Aorta (tissue), 5 donors: ENCODE results near the gene L2HGDH. TPM values are rescaled to one million over a fixed set of nuclear protein-coding genes. Genes with fewer than 3 reads are reported as not detected.
A peak's percentile ranks its signal among the peaks of the same experiment; 100 is the strongest.

Experiments used
- ATAC-seq: fragments of 200-7000 bp; cut with Tn5 transposase; one replicate; pipeline ENCODE4 v1.9.1; 2022; ENCODE audit warnings: moderate library complexity; ENCODE audit not compliant: low FRiP score
- DNase-seq, 2 donors: peaks; one replicate each; pipeline ENCODE4 v3.0.0-alpha.2; 2020
- H3K27ac ChIP-seq, 2 donors: one replicate each; pipeline ENCODE4 v1.5.1; 2013; ENCODE audit warnings: low read length in 2 of 2, mild to moderate bottlenecking in 2 of 2, moderate library complexity in 2 of 2, control low read depth in 1 of 2, inconsistent platforms in 1 of 2, low read depth in 1 of 2
- H3K27me3 ChIP-seq, 2 donors: one replicate each; pipeline ENCODE4 v1.6.1; 2013; ENCODE audit warnings: control low read depth in 1 of 2, low read length in 1 of 2, mild to moderate bottlenecking in 1 of 2, moderate library complexity in 1 of 2; ENCODE audit not compliant: insufficient read depth in 2 of 2, control insufficient read depth in 1 of 2
- H3K36me3 ChIP-seq, 2 donors: one replicate each; pipeline ENCODE4 v1.6.1; 2013; ENCODE audit warnings: control low read depth in 1 of 2, low read length in 1 of 2, mild to moderate bottlenecking in 1 of 2; ENCODE audit not compliant: insufficient read depth in 2 of 2, control insufficient read depth in 1 of 2
- H3K4me1 ChIP-seq, 2 donors: one replicate each; pipeline ENCODE4 v1.6.1; 2013; ENCODE audit warnings: low read length in 2 of 2, control low read depth in 1 of 2, mild to moderate bottlenecking in 1 of 2, moderate library complexity in 1 of 2; ENCODE audit not compliant: insufficient read depth in 2 of 2, control insufficient read depth in 1 of 2
- H3K4me3 ChIP-seq, 2 donors: one replicate each; pipeline ENCODE4 v1.5.1; 2013; ENCODE audit warnings: low read length in 2 of 2, control low read depth in 1 of 2, mild to moderate bottlenecking in 1 of 2
- H3K9me3 ChIP-seq: one replicate; pipeline ENCODE4 v1.6.1; 2013; ENCODE audit warnings: mild to moderate bottlenecking, low read length; ENCODE audit not compliant: control insufficient read depth
- WGBS, 2 donors: extraction: QIAGEN DNeasy Blood & Tissue Kit; methylation state at CpG; one replicate each; pipeline ENCODE4 v1.1.7; 2013; 5-methylcytosine and 5-hydroxymethylcytosine counted together
- intact Hi-C, 2 donors: fragments of 100-400 bp; cut with DNase I; formaldehyde crosslinking; loops; one replicate each; pipeline versions ENCODE4 v1.14.2 to v1.15.0; 2022
- polyA plus RNA-seq, 2 donors: library from polyadenylated mRNA; stranded (reverse); fragments of 200-250 nt; gene quantifications; one replicate each; pipeline ENCODE4 v1.2.3, GENCODE V29; 2013
- total RNA-seq, 2 donors: library from RNA; stranded (reverse); fragmentation: NEBNext Ultra II Directional; extraction: Animal tissue kit (Norgen Biotek cat#: 25700); gene quantifications; one replicate each; pipeline ENCODE4 v1.2.1, GENCODE V29; 2021
- donor health status: healthy with polysubstance abuse.
- donor health status: Bipolar disorder and iron deficiency.
- donor health status: DM: no; HTN: no; CAD: no.
- donor health status: DM: no; HTN: no; CAD: no.
- donor health status: DM: yes; HTN: yes; CAD: no.

L2HGDH gene
- total and polyA plus RNA-seq, 4 donors = 1.9 to 2.7 (median 2.3) TPM

DNA sequence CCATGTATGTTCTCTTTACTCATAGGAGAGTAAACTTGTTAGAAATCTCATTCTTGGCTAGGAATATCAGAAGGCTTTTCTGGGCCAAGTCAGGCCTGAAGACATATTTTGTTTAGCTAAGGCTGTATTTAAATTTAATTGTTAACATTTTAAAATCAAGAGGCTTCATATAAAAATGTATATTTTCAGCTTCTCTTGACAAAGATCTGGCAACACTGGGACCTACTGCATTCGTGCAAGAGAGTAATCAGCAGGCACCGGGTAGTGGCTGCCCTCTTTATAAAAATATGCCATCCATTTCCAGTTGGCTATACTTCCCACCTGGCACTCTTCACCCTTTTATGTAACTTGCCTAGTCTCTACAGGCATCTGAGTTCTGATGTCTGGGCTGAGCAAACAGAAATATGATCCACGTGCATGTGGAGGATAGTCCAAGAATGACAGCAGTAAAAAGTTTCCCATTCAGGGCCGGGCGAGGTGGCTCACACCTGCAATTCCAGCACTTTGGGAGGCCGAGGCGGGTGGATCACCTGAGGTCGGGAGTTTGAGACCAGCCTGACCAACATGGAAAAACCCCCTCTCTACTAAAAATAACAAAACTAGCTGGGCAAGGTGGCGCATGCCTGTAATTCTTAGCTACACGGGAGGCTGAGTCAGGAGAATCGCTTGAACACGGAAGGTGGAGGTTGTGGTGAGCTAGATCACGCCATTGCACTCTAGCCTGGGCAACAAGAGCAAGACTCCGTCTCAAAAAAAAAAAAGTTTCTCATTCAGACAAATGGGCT lies 78.7 kb downstream of the L2HGDH start:
- Histone ChIP-seq H3K36me3 (no peaks in the 10 kb centered on the region), H3K27ac (peak overlapping the region in 1 of 2 donors; percentile 17), H3K4me1 (no peaks in the 10 kb centered on the region), H3K9me3 (no peaks in the 10 kb centered on the region), H3K27me3 (no peaks in the 10 kb centered on the region), H3K4me3 (no peak overlapping the region)
- 55 to 57% methylated on average over 14 of the region's 14 CpGs for WGBS, 2 donors
- no peak for DNase-seq
- intact Hi-C loops = loop anchor here in 1 of 2 donors (5.0 to 10.0 kb wide), 2 partner anchors 79 to 109 kb away; partner anchors contain the start of genes DMAC2L and L2HGDH
- no peak for ATAC-seq

DNA sequence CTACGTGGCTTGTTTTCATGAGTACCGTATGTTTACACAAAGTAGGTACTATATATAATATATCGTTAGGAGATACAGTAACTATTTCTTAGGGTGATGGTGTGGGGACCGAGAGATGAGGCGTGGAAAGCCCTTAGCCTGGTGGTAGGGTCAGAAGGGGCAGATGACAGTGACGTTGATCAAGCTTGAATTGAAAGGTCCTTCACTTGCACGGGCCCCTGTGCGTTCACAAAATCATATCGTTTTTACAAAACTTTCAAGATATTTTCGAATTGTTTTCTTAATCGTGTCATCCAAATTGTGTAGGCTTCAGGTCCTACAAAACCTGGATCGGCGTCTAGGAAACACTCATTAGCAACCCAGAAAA lies 79.8 kb downstream of the L2HGDH start:
- Histone ChIP-seq H3K36me3 (no peaks in the 10 kb centered on the region), H3K4me3 (peak overlapping the region; percentile 70 to 99), H3K27me3 (no peaks in the 10 kb centered on the region), H3K4me1 (peaks cover 0 to 2% of the 10 kb centered on the region in 2 donors), H3K9me3 (no peaks in the 10 kb centered on the region), H3K27ac (peak overlapping the region; percentile 47 to 84)
- 20 to 21% methylated on average over 13 of the region's 13 CpGs for WGBS, 2 donors
- DNase-seq (no peak), ATAC-seq (peak; percentile 8)
- intact Hi-C loops = loop anchor here in 1 of 2 donors (5.0 to 10.0 kb wide), 2 partner anchors 80 to 107 kb away; partner anchors contain the start of genes DMAC2L and L2HGDH

DNA sequence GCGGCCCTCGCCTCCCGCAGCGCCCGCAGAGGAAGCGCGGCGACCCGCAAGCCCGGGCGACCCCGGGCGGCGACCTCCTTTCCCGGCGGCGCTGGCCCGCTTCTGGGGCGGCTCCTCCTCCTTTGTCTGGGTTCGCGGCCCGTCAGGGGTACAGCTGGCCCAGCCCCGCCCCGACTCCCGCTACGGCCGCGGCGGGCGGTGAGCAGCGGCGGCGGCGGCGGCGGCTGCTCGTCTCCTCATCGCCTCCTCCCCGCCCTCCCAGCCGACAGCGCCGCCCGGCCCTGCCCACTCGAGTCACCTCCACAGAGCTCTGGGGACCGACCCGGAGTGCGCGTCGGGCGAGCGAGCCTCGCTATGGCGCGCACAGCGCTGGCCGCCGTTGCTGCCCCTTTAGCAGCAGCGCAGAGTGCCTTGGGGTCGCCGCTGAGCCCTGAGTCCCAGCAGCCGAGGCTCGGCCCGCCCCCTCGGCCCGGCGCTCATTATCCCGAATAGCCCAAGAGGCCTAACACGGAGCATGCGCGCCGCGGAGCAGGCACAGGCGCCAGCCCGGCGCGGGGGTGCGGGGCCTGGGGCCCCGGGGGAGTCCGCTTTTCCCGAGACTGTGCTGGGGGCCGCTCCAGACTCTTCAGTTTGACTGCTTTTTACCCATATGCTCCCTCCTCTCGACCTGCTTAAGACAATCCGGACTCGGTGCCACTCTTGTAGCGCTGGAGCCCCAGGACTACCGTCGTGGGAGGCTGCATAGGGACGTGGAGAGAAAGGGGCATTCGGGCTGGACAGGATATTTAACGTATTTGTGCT lies 80.4 kb downstream of the L2HGDH start, which contains the start of gene SOS2:
SOS2 (minus strand) TSS at position 104 of the 801 bp plus-strand sequence. CDS start 295 bp downstream, outside the sequence.
- 0 to 1% methylated on average over 62 to 90 of the region's 90 CpGs for WGBS, 2 donors
- intact Hi-C loops = loop anchor here in 1 of 2 donors (5.0 to 10.0 kb wide), 2 partner anchors 81 to 107 kb away; partner anchors contain the start of genes DMAC2L and L2HGDH
- no peaks in the 10 kb centered on the region for H3K27me3 ChIP-seq

DNA sequence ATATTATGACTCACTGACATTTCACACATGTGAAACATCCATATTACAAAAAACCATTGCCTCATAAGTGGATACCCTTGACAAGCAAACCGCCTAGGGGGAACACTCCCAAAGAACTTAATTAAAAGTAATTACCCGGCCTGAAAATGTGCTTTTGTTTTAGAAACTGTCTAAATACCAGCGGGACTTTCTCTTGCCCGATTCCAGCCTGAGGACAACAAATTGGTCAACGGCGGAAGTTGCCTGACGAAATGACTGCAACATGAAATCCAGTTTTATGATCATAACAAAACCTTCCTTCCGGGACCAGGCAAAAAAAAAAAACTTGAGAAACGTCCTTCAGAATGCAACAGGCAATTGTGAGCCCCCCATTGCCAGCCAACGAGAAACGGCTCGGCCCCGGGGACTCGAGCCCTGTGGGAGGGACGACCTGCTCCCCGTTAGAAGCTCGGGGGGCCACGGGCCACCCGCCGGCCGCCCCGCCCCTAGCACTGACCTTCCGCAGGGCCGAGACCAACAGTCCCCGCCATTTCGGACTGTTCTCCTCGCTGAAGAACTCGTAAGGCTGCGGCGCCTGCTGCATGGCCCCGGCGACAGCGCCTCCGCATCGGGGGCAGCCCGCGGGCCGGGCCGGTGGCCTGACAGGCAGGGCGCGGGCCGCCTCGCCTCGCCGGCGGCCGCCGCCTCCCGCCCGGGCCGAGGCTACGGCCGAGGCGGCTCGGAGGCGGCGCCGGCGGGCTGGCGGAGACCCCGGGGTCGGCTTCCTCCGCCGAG lies 81.1 kb downstream of the L2HGDH start:
- DNase-seq = peak; percentile 77 to 84
- WGBS, 2 donors = 0% methylated on average over 41 to 64 of the region's 64 CpGs
- intact Hi-C loops = loop anchor here in 1 of 2 donors (5.0 to 10.0 kb wide), 2 partner anchors 81 to 106 kb away; partner anchors contain the start of genes DMAC2L and L2HGDH
- H3K4me1 ChIP-seq = peaks cover 0 to 7% of the 10 kb centered on the region in 2 donors
- peak overlapping the region; percentile 84 to 100 for H3K27ac ChIP-seq
- ATAC-seq = peak; percentile 63
- H3K27me3 ChIP-seq = no peaks in the 10 kb centered on the region
- peak overlapping the region; percentile 70 to 99 for H3K4me3 ChIP-seq
- no peaks in the 10 kb centered on the region for H3K36me3 ChIP-seq
- no peaks in the 10 kb centered on the region for H3K9me3 ChIP-seq

More for the DNA sequence above, 80.4 kb downstream of the L2HGDH start, which contains the start of gene SOS2:
- Histone ChIP-seq H3K9me3 (no peaks in the 10 kb centered on the region), H3K36me3 (no peaks in the 10 kb centered on the region), H3K27ac (peak within 1 kb of the TSS; percentile 84 to 100), H3K4me1 (peaks cover 0 to 3% of the 10 kb centered on the region in 2 donors), H3K4me3 (peak within 1 kb of the TSS; percentile 70 to 99)
- peak; percentile 96 for ATAC-seq
- peak; percentile 92 to 95 for DNase-seq

DNA sequence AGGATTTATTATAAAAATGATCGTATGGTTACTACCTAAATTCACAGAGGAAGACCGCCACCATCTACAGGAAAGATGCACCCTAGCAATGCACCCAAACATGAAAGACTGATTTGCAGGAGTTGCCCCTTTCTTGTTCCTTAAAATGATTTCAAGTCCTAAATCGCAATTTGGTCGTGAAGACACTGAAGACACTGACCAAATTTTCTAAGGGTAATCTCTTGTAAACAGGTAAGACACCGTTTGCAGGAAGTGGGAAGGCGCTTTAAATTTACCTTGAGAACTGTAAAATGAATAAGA lies 81.7 kb downstream of the L2HGDH start:
- intact Hi-C loops = loop anchor here in 1 of 2 donors (5.0 to 10.0 kb wide), 2 partner anchors 82 to 106 kb away; partner anchors contain the start of genes DMAC2L and L2HGDH
- Histone ChIP-seq H3K4me1 (peaks cover 0 to 7% of the 10 kb centered on the region in 2 donors), H3K36me3 (no peaks in the 10 kb centered on the region), H3K27ac (peak overlapping the region in 1 of 2 donors; percentile 100), H3K9me3 (no peaks in the 10 kb centered on the region), H3K4me3 (peak overlapping the region; percentile 70 to 99), H3K27me3 (no peaks in the 10 kb centered on the region)
- DNase-seq (no peak), ATAC-seq (no peak)
- WGBS, 2 donors = 2 to 4% methylated on average over 6 of the region's 6 CpGs

DNA sequence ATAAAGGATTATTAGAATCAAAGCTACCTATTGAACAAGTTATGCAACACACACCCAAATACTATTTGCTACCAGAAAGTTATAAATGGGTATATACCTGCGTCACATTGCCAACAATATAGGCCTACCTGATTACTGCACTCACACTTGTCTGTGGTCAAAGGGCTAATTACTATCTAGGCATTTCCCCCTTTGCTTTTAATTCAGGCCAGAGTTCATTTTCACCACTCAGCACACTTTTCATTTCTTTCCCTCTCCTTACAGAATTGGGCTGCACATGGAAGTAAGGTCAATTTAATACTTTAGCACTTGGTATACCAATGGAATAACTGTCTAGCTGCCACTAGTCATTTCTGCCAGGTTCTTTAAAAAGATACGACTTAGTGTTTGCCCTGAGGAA lies 82.3 kb downstream of the L2HGDH start:
- H3K27ac ChIP-seq = no peak overlapping the region
- no peaks in the 10 kb centered on the region for H3K27me3 ChIP-seq
- peak overlapping the region; percentile 41 to 99 for H3K4me3 ChIP-seq
- 18 to 30% methylated on average over 2 of the region's 2 CpGs for WGBS, 2 donors
- no peaks in the 10 kb centered on the region for H3K9me3 ChIP-seq
- intact Hi-C loops = loop anchor here in 1 of 2 donors (5.0 to 10.0 kb wide), 2 partner anchors 83 to 105 kb away; partner anchors contain the start of genes DMAC2L and L2HGDH
- ATAC-seq (no peak), DNase-seq (no peak)
- H3K36me3 ChIP-seq = no peaks in the 10 kb centered on the region
- H3K4me1 ChIP-seq = peaks cover 0 to 7% of the 10 kb centered on the region in 2 donors

DNA sequence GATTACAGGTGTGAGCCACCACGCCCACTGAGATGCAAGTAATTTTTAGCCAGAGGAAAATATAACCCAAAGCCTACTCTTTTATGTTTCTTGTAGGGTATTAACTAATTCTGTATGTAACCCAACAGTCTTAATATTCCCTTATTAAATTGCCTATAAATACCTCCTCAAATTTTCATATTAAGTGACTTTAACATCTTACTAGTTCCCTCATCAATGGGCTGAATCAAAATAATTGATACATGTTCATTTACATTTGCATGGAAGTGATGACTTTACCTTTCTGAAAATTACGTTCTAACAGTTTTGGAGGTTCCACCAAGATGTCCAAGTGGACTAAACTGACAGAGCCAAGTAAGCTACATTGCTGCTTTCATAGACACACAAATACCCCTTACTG lies 83.7 kb downstream of the L2HGDH start:
- Histone ChIP-seq H3K9me3 (no peaks in the 10 kb centered on the region), H3K27ac (no peak overlapping the region), H3K4me3 (no peak overlapping the region), H3K4me1 (peaks cover 0 to 7% of the 10 kb centered on the region in 2 donors), H3K36me3 (no peaks in the 10 kb centered on the region), H3K27me3 (no peaks in the 10 kb centered on the region)
- ATAC-seq (no peak), DNase-seq (no peak)
- WGBS, 2 donors = 94 to 99% methylated on average over 2 of the region's 2 CpGs
- intact Hi-C loops = no loop called here

DNA sequence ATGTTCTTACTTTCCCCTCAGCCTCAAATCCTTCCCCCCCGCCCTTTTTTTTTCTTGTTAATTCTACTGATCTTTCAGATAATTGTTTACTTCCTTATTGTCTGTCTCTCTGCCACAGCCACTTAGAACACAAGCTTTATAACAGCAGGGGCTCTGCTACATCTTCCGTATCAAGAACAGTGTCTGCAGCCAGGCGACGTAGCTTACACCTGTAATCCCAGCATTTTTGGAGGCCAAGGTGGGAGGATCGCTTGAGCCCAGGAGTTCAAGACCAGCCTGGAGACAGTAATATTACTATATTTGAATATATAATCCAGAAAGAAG lies 86.1 kb downstream of the L2HGDH start:
- H3K4me3 ChIP-seq = no peak overlapping the region
- H3K27ac ChIP-seq = peak overlapping the region in 1 of 2 donors; percentile 8
- H3K9me3 ChIP-seq = no peaks in the 10 kb centered on the region
- ATAC-seq (no peak), DNase-seq (no peak)
- no peaks in the 10 kb centered on the region for H3K27me3 ChIP-seq
- H3K36me3 ChIP-seq = no peaks in the 10 kb centered on the region
- peaks cover 0 to 7% of the 10 kb centered on the region in 2 donors for H3K4me1 ChIP-seq
- 64 to 71% methylated on average over 5 of the region's 5 CpGs for WGBS, 2 donors
- intact Hi-C loops = no loop called here
